Measurements from ENCODE around the gene GBP3. TPM values are rescaled to one million over a fixed set of nuclear protein-coding genes. Genes with fewer than 3 reads are reported as not detected.
"Not testable (repeated sequence)": the region's sequence is repeated elsewhere in the genome, so short reads cannot be mapped to it uniquely, and the experiment has no call there.

The GBP3 gene
- total and polyA plus RNA-seq, 4 donors: 7.4 to 34.9 (median 25.4) TPM

DNA sequence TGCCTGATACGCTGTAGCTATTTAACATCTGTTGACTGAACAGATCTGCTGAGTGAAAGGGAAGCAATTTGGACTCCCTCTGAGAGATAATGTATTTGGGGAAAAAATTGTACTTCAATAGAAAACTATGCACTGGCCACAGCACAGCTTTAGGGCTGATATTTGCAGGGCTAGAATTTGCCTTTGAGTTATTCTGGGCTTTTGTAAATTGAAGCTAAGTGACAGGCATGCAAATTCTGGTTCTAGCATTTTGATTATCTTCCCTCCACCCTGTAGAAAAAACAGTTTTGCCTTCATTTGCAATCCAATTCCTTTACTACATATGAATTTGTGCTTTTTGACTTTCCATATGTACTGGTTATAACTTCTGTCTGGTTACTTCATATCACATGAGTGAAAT is 38.1 kb downstream of the GBP3 start:
- Histone ChIP-seq H3K4me1 (ENCODE audit: control insufficient read depth in 5 of 5, insufficient read depth in 5 of 5, low read length in 5 of 5) (peaks cover 5 to 30% (median 18%) of the 10 kb centered on the region in 5 donors), H3K9me3 (ENCODE audit: control insufficient read depth in 4 of 4, insufficient read depth in 3 of 4, low read length in 3 of 4) (no peaks in the 10 kb centered on the region), H3K27ac (ENCODE audit: low read depth in 1 of 2, low read length in 1 of 2) (peak overlapping the region; percentile 47 to 64), H3K27me3 (ENCODE audit: control insufficient read depth in 3 of 3, insufficient read depth in 3 of 3, low read length in 2 of 3) (no peaks in the 10 kb centered on the region), H3K36me3 (ENCODE audit: control insufficient read depth in 4 of 4, insufficient read depth in 4 of 4, low read length in 4 of 4) (peaks cover 5 to 13% (median 7%) of the 10 kb centered on the region in 4 donors), H3K9ac (ENCODE audit: insufficient read depth in 1 of 2, low read length in 2 of 2) (peak overlapping the region in 1 of 2 donors; percentile 69), H3K4me3 (no peak overlapping the region)
- ATAC-seq (ENCODE audit: insufficient read depth, low FRiP score) (peak; percentile 17), DNase-seq (peak in 1 of 3 donors; percentile 40)
- TF ChIP-seq, protein P1, sequence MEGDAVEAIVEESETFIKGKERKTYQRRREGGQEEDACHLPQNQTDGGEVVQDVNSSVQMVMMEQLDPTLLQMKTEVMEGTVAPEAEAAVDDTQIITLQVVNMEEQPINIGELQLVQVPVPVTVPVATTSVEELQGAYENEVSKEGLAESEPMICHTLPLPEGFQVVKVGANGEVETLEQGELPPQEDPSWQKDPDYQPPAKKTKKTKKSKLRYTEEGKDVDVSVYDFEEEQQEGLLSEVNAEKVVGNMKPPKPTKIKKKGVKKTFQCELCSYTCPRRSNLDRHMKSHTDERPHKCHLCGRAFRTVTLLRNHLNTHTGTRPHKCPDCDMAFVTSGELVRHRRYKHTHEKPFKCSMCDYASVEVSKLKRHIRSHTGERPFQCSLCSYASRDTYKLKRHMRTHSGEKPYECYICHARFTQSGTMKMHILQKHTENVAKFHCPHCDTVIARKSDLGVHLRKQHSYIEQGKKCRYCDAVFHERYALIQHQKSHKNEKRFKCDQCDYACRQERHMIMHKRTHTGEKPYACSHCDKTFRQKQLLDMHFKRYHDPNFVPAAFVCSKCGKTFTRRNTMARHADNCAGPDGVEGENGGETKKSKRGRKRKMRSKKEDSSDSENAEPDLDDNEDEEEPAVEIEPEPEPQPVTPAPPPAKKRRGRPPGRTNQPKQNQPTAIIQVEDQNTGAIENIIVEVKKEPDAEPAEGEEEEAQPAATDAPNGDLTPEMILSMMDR (IDR thresholded peaks at IDR 0.05; ENCODE audit: control extremely low read depth, extremely low read depth): no peak
- 81 to 86% methylated on average over 1 of the region's 1 CpG for WGBS, 2 donors

DNA sequence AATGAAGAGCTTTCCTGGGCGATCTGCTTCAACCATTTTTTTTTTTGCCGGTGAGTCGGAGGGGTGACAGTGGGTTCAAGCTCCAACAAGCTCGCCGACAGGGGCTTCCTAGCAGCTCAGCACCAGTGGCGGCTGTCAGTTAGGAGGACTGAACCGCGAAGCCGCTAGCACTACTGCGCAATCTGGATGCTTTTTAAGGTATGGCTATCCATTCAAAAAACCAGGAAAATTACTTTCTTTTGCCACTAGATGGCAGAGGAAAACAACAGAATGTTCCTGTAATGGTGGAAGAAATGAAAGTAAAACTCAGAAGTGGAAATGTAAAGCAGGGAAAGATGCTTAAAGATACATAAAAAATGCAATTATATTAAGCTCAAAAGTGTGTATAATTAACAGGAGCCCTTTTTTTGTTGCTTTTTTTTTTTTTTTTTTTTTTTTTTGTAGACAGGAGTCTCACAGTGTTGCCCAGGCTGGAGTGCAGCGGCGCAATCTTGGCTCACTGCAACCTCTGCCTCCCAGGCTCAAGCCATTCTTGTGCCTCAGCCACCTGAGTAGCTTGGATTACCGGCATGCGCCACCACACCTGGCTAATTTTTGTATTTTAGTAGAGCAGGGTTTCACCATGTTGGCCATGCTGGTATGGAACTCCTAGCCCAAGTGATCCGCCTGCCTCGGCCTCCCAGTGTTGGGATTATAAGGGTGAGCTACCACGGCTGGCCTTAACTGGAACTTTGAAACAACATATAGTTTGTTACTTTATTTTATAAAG is 38.7 kb downstream of the GBP3 start:
- peaks cover 5 to 14% (median 7%) of the 10 kb centered on the region in 4 donors for H3K36me3 ChIP-seq (ENCODE audit: control insufficient read depth in 4 of 4, insufficient read depth in 4 of 4, low read length in 4 of 4)
- DNase-seq (peak in 2 of 3 donors; percentile 79 to 87), ATAC-seq (ENCODE audit: insufficient read depth, low FRiP score) (peak; percentile 44)
- H3K27me3 ChIP-seq (ENCODE audit: control insufficient read depth in 3 of 3, insufficient read depth in 3 of 3, low read length in 2 of 3): no peaks in the 10 kb centered on the region
- WGBS, 2 donors: 72 to 75% methylated on average over 17 of the region's 17 CpGs
- peak overlapping the region; percentile 47 to 64 for H3K27ac ChIP-seq (ENCODE audit: low read depth in 1 of 2, low read length in 1 of 2)
- TF ChIP-seq, protein P1 (IDR thresholded peaks at IDR 0.05; ENCODE audit: control extremely low read depth, extremely low read depth): peak; percentile 69
- no peaks in the 10 kb centered on the region for H3K9me3 ChIP-seq (ENCODE audit: control insufficient read depth in 4 of 4, insufficient read depth in 3 of 4, low read length in 3 of 4)
- peak overlapping the region in 1 of 2 donors; percentile 69 for H3K9ac ChIP-seq (ENCODE audit: insufficient read depth in 1 of 2, low read length in 2 of 2)
- H3K4me3 ChIP-seq: no peak overlapping the region
- peaks cover 4 to 29% (median 15%) of the 10 kb centered on the region in 5 donors for H3K4me1 ChIP-seq (ENCODE audit: control insufficient read depth in 5 of 5, insufficient read depth in 5 of 5, low read length in 5 of 5)

DNA sequence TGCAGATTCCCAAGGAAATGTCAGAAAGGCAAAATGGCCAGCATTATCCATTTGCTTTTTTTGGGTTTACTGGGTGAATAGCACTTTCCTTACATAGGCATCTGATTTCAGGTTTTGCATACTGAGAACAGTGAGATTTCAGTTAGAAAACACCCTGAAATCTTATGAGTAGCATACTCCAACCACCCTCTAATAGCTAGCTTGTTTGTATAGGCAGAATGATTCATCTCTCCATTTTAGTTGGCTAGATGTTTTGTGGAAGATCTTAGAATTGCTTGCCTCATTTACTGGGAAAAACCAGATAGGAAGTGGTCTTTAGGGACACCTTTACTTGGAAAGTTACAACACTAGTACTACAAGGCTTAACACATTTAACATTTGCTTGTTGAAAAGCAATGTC is 40.6 kb downstream of the GBP3 start:
- Histone ChIP-seq H3K27ac (ENCODE audit: low read depth in 1 of 2, low read length in 1 of 2) (no peak overlapping the region), H3K9me3 (ENCODE audit: control insufficient read depth in 4 of 4, insufficient read depth in 3 of 4, low read length in 3 of 4) (no peaks in the 10 kb centered on the region), H3K27me3 (ENCODE audit: control insufficient read depth in 3 of 3, insufficient read depth in 3 of 3, low read length in 2 of 3) (no peaks in the 10 kb centered on the region), H3K4me1 (ENCODE audit: control insufficient read depth in 5 of 5, insufficient read depth in 5 of 5, low read length in 5 of 5) (peaks cover 4 to 21% (median 15%) of the 10 kb centered on the region in 5 donors), H3K9ac (ENCODE audit: insufficient read depth in 1 of 2, low read length in 2 of 2) (no peak overlapping the region), H3K36me3 (ENCODE audit: control insufficient read depth in 4 of 4, insufficient read depth in 4 of 4, low read length in 4 of 4) (peaks cover under 1 to 18% (median 8%) of the 10 kb centered on the region in 4 donors), H3K4me3 (no peak overlapping the region)
- TF ChIP-seq, protein P1 (IDR thresholded peaks at IDR 0.05; ENCODE audit: control extremely low read depth, extremely low read depth): no peak
- DNase-seq: no peak
- ATAC-seq (ENCODE audit: insufficient read depth, low FRiP score): no peak

DNA sequence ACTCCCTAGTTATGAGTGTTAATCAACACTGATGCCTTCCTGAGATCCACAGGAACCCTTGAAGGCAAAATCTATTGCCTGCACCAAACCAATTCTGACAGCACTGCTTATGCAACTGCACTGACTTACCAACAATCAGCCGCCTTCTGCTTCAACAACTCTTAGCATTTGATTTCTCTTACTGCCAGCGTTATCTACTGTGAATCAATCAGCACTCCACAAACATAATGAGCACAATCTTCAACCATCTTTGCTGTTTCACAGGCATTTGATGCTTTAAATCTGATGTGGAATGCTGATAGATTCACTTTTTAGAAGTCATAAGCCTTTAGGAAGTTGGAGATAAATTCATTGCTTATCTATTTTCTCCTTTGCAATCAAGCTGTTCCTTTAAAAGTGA is 41.2 kb downstream of the GBP3 start:
- peaks cover 4 to 21% (median 15%) of the 10 kb centered on the region in 5 donors for H3K4me1 ChIP-seq (ENCODE audit: control insufficient read depth in 5 of 5, insufficient read depth in 5 of 5, low read length in 5 of 5)
- 70 to 79% methylated on average over 2 of the region's 2 CpGs for WGBS, 2 donors

More for the DNA sequence above, 41.2 kb downstream of the GBP3 start:
- not testable (repeated sequence) for H3K27ac ChIP-seq (ENCODE audit: low read depth in 1 of 2, low read length in 1 of 2); DNase-seq; ATAC-seq (ENCODE audit: insufficient read depth, low FRiP score); H3K9me3 ChIP-seq (ENCODE audit: control insufficient read depth in 4 of 4, insufficient read depth in 3 of 4, low read length in 3 of 4); H3K9ac ChIP-seq (ENCODE audit: insufficient read depth in 1 of 2, low read length in 2 of 2); H3K27me3 ChIP-seq (ENCODE audit: control insufficient read depth in 3 of 3, insufficient read depth in 3 of 3, low read length in 2 of 3); H3K4me3 ChIP-seq
- H3K36me3 ChIP-seq (ENCODE audit: control insufficient read depth in 4 of 4, insufficient read depth in 4 of 4, low read length in 4 of 4): peaks cover 0 to 13% (median 8%) of the 10 kb centered on the region in 4 donors
